Neural cell (in vitro differentiated cells): ENCODE results near the gene HEPACAM. TPM values are rescaled to one million over a fixed set of nuclear protein-coding genes. Genes with fewer than 3 reads are reported as not detected.

Experiments
- H2AFZ ChIP-seq: fragments of 200-600, 300-800 bp; sonication (generic), shearing (Covaris generic); 2 replicates; pipeline ENCODE4 v1.6.0; 2014; ENCODE audit warnings: low read depth, mild to moderate bottlenecking, antibody characterized with exemption, low read length, moderate library complexity
- H3F3A ChIP-seq: fragments of 200-600 bp; shearing (Covaris generic); 2 replicates; pipeline ENCODE4 v1.6.1; 2016; ENCODE audit warnings: mild to moderate bottlenecking, moderate library complexity, mixed read lengths, antibody characterized with exemption, low read length; ENCODE audit not compliant: insufficient read depth, poor library complexity, severe bottlenecking
- H3K27ac ChIP-seq: fragments of 200-600, 300-800 bp; sonication (generic), shearing (Covaris generic); 2 replicates; pipeline ENCODE4 v1.5.1; 2014; ENCODE audit warnings: mild to moderate bottlenecking, low read length, moderate library complexity
- H3K27me3 ChIP-seq: fragments of 300-800, 200-600 bp; sonication (generic), shearing (Covaris generic); 2 replicates; pipeline ENCODE4 v1.6.0; 2014; ENCODE audit warnings: mild to moderate bottlenecking, low read depth, low read length, moderate library complexity; ENCODE audit not compliant: insufficient read depth
- H3K36me3 ChIP-seq: fragments of 300-800, 200-600 bp; sonication (generic), shearing (Covaris generic); 2 replicates; pipeline ENCODE4 v1.5.1; 2014; ENCODE audit warnings: mild to moderate bottlenecking, antibody characterized with exemption, low read length, moderate library complexity; ENCODE audit not compliant: insufficient read depth
- H3K4me2 ChIP-seq: fragments of 300-800, 200-600 bp; sonication (generic), shearing (Covaris generic); 2 replicates; pipeline ENCODE4 v1.6.0; 2014; ENCODE audit warnings: mild to moderate bottlenecking, low read length
- H3K4me3 ChIP-seq: fragments of 300-800, 200-600 bp; sonication (generic), shearing (Covaris generic); 2 replicates; pipeline ENCODE4 v1.5.1; 2014; ENCODE audit warnings: mild to moderate bottlenecking, low read length, moderate library complexity
- H3K79me2 ChIP-seq: fragments of 200-600 bp; shearing (Covaris generic); replicated peaks from 2 replicates; pipeline ENCODE4 v1.6.0; 2014; ENCODE audit warnings: mild to moderate bottlenecking, low read length, moderate library complexity; ENCODE audit not compliant: insufficient read depth
- H3K9ac ChIP-seq: fragments of 300-800, 200-600 bp; sonication (generic), shearing (Covaris generic); 2 replicates; pipeline ENCODE4 v1.6.1; 2016; ENCODE audit warnings: mild to moderate bottlenecking, low read length, mixed read lengths
- H3K9me2 ChIP-seq: fragments of 200-600 bp; shearing (Covaris generic); 2 replicates; pipeline ENCODE4 v1.6.1; 2016; ENCODE audit warnings: mild to moderate bottlenecking, low read length, mixed read lengths; ENCODE audit not compliant: insufficient read depth
- H3K9me3 ChIP-seq: fragments of 200-600, 300-800 bp; sonication (generic), shearing (Covaris generic); 2 replicates; pipeline ENCODE4 v1.6.1; 2016; ENCODE audit warnings: mild to moderate bottlenecking, mixed run types, low read length, moderate library complexity, mixed read lengths
- H4K20me1 ChIP-seq: fragments of 200-600 bp; shearing (Covaris generic); 2 replicates; pipeline ENCODE4 v1.6.1; 2016; ENCODE audit warnings: mild to moderate bottlenecking, mixed run types; ENCODE audit not compliant: insufficient read depth
- EP300 ChIP-seq: fragments of 450-650 bp; conservative IDR thresholded peaks from 2 replicates; pipeline ENCODE4 v1.6.1; 2014; ENCODE audit warnings: antibody characterized with exemption, mild to moderate bottlenecking, moderate library complexity; ENCODE audit not compliant: poor library complexity, severe bottlenecking
- EZH2 ChIP-seq: fragments of 200-600, 300-800 bp; shearing (Covaris generic), sonication (generic); IDR thresholded peaks from 2 replicates; pipeline ENCODE4 v1.6.1; 2014; ENCODE audit warnings: antibody characterized with exemption, low read length, borderline replicate concordance, mild to moderate bottlenecking; ENCODE audit not compliant: insufficient read depth, poor library complexity, severe bottlenecking
- MXI1 ChIP-seq: fragments of 450-650 bp; conservative IDR thresholded peaks from 2 replicates; pipeline ENCODE4 v1.6.1; 2014; ENCODE audit warnings: antibody characterized with exemption, mild to moderate bottlenecking; ENCODE audit not compliant: poor library complexity, severe bottlenecking
- POLR2AphosphoS5 ChIP-seq: IDR thresholded peaks from 2 replicates; pipeline ENCODE4 v1.6.1; 2012
- RAD21 ChIP-seq: fragments of 450-650 bp; conservative IDR thresholded peaks from 2 replicates; pipeline ENCODE4 v1.6.1; 2014; ENCODE audit warnings: antibody characterized with exemption, mild to moderate bottlenecking, moderate library complexity
- SMC3 ChIP-seq: fragments of 450-650 bp; conservative IDR thresholded peaks from 2 replicates; pipeline ENCODE4 v1.6.1; 2014; ENCODE audit warnings: antibody characterized with exemption, mild to moderate bottlenecking, moderate library complexity; ENCODE audit not compliant: poor library complexity
- TAF1 ChIP-seq: IDR thresholded peaks from 2 replicates; pipeline ENCODE4 v1.6.1; 2012; ENCODE audit warnings: low read depth
- polyA plus RNA-seq: library from polyadenylated mRNA; depleted of rRNA; stranded (reverse); fragments of >200 nt; gene quantifications from 2 replicates; pipeline ENCODE4 v1.2.3, GENCODE V29; 2014
- TF ChIP-seq, protein P1 (sequence below): fragments of 450-650 bp; IDR thresholded peaks from 2 replicates; pipeline ENCODE4 v1.5.1; 2014; ENCODE audit warnings: antibody characterized with exemption, mild to moderate bottlenecking, moderate library complexity; ENCODE audit not compliant: poor library complexity, severe bottlenecking
- TF ChIP-seq, protein P2 (sequence below): IDR thresholded peaks from 2 replicates; pipeline ENCODE4 v1.6.1; 2012; ENCODE audit warnings: borderline replicate concordance

Gene HEPACAM
- polyA plus RNA-seq, 1 donor from 2014 or later: not detected

GRCh38 chr11:124938970-124939369, 3.1 kb upstream of the HEPACAM start:
- TF ChIP-seq EP300 (no peak), EZH2 (no peak), MXI1 (no peak), RAD21 (no peak), POLR2AphosphoS5 (no peak), TAF1 (no peak), SMC3 (no peak)
- TF ChIP-seq, protein P1, sequence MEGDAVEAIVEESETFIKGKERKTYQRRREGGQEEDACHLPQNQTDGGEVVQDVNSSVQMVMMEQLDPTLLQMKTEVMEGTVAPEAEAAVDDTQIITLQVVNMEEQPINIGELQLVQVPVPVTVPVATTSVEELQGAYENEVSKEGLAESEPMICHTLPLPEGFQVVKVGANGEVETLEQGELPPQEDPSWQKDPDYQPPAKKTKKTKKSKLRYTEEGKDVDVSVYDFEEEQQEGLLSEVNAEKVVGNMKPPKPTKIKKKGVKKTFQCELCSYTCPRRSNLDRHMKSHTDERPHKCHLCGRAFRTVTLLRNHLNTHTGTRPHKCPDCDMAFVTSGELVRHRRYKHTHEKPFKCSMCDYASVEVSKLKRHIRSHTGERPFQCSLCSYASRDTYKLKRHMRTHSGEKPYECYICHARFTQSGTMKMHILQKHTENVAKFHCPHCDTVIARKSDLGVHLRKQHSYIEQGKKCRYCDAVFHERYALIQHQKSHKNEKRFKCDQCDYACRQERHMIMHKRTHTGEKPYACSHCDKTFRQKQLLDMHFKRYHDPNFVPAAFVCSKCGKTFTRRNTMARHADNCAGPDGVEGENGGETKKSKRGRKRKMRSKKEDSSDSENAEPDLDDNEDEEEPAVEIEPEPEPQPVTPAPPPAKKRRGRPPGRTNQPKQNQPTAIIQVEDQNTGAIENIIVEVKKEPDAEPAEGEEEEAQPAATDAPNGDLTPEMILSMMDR: no peak
- TF ChIP-seq, protein P2, sequence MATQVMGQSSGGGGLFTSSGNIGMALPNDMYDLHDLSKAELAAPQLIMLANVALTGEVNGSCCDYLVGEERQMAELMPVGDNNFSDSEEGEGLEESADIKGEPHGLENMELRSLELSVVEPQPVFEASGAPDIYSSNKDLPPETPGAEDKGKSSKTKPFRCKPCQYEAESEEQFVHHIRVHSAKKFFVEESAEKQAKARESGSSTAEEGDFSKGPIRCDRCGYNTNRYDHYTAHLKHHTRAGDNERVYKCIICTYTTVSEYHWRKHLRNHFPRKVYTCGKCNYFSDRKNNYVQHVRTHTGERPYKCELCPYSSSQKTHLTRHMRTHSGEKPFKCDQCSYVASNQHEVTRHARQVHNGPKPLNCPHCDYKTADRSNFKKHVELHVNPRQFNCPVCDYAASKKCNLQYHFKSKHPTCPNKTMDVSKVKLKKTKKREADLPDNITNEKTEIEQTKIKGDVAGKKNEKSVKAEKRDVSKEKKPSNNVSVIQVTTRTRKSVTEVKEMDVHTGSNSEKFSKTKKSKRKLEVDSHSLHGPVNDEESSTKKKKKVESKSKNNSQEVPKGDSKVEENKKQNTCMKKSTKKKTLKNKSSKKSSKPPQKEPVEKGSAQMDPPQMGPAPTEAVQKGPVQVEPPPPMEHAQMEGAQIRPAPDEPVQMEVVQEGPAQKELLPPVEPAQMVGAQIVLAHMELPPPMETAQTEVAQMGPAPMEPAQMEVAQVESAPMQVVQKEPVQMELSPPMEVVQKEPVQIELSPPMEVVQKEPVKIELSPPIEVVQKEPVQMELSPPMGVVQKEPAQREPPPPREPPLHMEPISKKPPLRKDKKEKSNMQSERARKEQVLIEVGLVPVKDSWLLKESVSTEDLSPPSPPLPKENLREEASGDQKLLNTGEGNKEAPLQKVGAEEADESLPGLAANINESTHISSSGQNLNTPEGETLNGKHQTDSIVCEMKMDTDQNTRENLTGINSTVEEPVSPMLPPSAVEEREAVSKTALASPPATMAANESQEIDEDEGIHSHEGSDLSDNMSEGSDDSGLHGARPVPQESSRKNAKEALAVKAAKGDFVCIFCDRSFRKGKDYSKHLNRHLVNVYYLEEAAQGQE: no peak
- no peaks in the 10 kb centered on the region for H4K20me1 ChIP-seq
- no peak overlapping the region for H3K9ac ChIP-seq
- H3K79me2 ChIP-seq: no peaks in the 10 kb centered on the region
- H3K4me2 ChIP-seq: no peak overlapping the region
- H3K27me3 ChIP-seq: no peaks in the 10 kb centered on the region
- no peak overlapping the region for H3K4me3 ChIP-seq
- H3K9me2 ChIP-seq: no peaks in the 10 kb centered on the region
- H3K36me3 ChIP-seq: no peaks in the 10 kb centered on the region
- no peak overlapping the region for H3K27ac ChIP-seq
- no peaks in the 10 kb centered on the region for H3F3A ChIP-seq
- H3K9me3 ChIP-seq: no peaks in the 10 kb centered on the region
- H2AFZ ChIP-seq: no peak overlapping the region

DNA sequence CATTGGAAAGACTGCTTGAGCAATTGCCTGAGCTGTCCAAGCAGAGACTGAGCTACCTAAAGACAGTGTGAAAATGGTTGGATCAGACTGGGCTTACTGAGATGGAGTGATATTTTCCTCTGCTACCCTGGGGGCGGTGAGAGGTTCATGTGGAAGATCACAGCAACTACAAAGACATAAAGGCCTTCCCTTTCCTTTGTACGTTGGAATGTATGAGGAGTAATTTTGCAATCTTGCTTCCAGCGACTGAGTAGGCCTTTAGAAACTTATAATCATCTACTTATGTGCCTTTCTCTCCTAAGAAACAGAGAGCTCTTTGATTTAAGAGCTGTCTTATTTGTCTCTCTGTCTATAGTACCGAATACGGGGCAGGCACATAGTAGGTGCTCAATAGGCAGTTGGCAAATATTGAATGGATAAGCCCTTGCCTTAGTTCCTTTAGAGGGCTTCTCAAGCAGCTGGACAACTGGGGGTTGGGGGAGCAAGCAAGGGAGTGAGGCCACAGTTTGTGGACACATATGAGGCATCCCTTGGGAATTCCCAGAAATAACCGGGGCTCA, 2.4 kb upstream of the HEPACAM start:
- Histone ChIP-seq H2AFZ (no peak overlapping the region), H3K36me3 (no peaks in the 10 kb centered on the region), H3F3A (no peaks in the 10 kb centered on the region), H3K4me3 (no peak overlapping the region), H3K4me2 (no peak overlapping the region), H3K9me3 (no peaks in the 10 kb centered on the region), H3K9me2 (no peaks in the 10 kb centered on the region), H3K27me3 (no peaks in the 10 kb centered on the region), H3K79me2 (no peaks in the 10 kb centered on the region), H3K9ac (no peak overlapping the region), H4K20me1 (no peaks in the 10 kb centered on the region), H3K27ac (no peak overlapping the region)
- TF ChIP-seq, protein P1: no peak
- TF ChIP-seq SMC3: no peak
- no peak for TF ChIP-seq POLR2AphosphoS5
- TF ChIP-seq EZH2: no peak
- no peak for TF ChIP-seq TAF1
- TF ChIP-seq RAD21: no peak
- no peak for TF ChIP-seq EP300
- no peak for TF ChIP-seq MXI1
- TF ChIP-seq, protein P2: no peak
